NCI-H2107 treated with DMSO at 0.1 percent for 48 hours (cell line): ENCODE results near the gene NTHL1.

Source experiments
- DNase-seq: peaks from one replicate; lab custom pipeline; 2025; ENCODE audit not compliant: unreplicated experiment; lab: John Stamatoyannopoulos, UW

NTHL1 gene

GRCh38 chr16:2084895-2085625, 37.4 kb upstream of the NTHL1 start:
- no peak for DNase-seq

GRCh38 chr16:2083876-2084780, 36.5 kb upstream of the NTHL1 start:
- DNase-seq: no peak

DNA sequence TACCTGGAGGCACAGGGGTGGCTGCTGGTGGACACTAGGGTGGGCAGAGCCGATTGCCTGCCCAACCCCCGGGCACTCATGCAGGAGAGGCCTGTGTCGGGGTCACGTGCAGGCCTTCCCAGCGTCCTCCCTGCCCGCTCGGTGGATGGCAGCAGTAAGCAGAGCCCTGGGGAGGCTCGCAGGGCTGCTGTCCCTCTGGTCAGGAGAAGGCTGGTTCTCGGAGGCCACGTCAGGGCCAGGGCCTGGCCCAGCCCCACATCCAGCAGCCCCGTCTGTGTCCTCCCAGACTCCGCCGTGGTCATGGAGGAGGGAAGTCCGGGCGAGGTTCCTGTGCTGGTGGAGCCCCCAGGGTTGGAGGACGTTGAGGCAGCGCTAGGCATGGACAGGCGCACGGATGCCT, 35.8 kb upstream of the NTHL1 start:
- DNase-seq: no peak

GRCh38 chr16:2082983-2083364, 35.3 kb upstream of the NTHL1 start:
- no peak for DNase-seq

DNA sequence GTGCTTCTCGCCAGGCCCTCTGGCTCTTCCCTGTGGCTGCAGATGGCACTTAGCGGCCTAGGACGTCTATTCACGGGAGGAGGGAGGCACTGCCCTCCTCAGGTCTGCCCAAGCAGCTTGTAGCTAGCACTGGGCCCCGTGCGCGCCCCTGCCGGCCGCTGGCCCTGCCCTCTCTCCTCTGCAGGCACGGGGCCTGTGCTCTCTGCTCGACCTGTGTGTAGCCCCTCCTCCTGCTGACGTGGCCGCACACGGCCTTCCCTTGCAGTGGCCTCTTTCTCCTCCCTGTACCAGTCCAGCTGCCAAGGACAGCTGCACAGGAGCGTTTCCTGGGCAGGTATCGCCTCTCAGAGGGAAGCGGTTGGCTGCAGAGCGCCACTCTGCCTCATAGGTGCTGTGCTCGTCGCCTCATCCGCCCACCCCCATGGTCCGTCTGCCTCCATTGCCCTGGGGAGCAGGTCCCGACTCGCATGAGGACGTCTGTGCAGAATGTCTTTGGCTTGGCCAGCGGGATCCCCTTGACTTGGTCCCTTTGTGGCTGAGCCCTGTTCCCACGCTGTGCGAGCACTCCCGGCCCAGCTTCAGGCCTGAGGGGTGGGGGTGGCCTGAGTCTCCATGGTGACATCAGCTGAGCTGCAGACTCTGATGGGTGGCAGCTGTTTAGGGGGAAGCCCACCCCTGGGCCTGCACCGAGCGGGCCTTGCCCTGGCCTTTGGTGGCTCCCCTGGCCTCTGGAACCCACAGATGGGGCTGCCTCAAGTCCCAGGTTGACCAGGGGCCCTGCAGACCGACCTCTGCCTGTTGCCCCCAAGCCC, 34.7 kb upstream of the NTHL1 start:
- peak; percentile 94 for DNase-seq

DNA sequence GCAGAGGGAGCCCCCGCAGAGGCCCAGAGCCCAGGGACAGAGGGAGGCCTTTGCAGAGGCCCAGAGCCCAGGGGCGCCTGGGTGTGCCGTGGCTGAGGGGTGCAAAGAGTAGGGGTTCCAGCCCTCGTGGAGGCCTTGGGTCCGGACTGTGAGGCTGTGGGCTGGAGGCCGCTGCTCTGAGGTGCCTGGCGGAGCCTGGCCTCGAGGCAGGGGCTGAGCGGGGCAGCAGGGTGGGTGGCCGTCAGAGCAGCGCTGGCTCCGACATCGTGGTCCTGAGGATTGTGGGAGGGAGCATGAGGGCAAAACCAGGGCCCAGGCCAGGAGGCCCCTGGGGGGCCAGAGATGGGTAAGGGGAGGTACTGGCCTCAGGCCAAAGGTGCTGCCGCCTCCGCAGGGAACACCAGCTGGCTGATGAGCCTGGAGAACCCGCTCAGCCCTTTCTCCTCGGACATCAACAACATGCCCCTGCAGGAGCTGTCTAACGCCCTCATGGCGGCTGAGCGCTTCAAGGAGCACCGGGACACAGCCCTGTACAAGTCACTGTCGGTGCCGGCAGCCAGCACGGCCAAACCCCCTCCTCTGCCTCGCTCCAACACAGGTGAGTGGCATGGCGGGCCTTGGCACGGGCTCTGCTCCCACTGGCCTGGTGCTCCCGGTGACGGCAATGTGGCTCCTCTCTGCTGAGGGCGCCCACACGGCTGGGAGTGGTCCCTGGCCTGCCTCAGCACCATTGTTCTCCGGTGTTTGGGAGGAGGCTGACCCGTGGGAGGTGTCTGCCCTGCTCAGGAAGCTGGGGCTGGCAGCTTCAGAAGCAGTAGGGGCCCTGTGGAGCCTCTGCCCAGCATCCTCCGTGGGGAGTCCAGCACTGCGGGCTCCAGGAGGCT, 33.8 kb upstream of the NTHL1 start:
- DNase-seq: no peak

- DNase-seq: no peak
These were observed 32.4 kb upstream of the NTHL1 start for GRCh38 chr16:2079991-2080390.

- no peak for DNase-seq
These were observed 31.7 kb upstream of the NTHL1 start for GRCh38 chr16:2079311-2079800.

GRCh38 chr16:2078691-2079090, 31.1 kb upstream of the NTHL1 start:
- DNase-seq: no peak

- no peak for DNase-seq
These were observed 30.5 kb upstream of the NTHL1 start for GRCh38 chr16:2078096-2078495.

DNA sequence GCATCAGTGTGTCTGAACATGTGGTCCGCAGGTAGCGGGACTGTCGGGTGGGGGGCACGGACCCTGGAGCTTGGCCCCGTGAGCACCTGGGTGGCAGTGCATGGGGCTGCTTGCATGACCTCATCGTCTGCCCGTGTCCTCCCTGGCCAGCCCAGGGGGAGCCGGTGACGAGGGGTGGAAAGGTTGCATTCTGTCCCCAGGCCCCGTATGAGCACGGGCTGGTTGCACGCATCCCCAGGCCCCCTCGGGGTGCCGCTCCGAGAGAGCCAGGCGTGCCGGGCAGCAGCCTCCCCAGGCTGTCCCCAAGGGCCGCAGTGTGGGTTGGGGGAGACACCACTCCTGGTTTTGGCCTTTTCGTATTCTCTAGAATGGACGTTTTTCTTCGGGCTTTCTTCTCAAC, 30.1 kb upstream of the NTHL1 start:
- DNase-seq: no peak

DNA sequence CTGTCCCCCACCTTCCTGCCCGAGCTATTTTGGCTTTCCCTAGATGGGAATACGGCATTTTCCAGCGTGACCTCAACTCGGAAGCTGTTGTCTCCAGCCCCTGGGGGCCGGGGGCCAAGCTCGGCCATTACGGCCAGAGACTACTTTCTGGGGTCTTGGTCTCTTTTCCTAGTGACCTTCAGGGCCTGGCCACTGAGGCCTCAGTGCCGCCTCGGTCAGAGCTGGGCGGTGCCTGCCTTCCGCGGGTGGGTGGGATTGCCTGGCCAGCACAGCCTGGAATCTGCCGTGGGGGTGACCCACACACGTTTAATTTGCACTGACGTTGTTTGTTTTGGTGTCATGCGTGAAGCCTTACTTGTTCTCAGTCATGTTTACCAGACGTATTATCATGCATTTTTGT, 29.4 kb upstream of the NTHL1 start:
- no peak for DNase-seq

DNA sequence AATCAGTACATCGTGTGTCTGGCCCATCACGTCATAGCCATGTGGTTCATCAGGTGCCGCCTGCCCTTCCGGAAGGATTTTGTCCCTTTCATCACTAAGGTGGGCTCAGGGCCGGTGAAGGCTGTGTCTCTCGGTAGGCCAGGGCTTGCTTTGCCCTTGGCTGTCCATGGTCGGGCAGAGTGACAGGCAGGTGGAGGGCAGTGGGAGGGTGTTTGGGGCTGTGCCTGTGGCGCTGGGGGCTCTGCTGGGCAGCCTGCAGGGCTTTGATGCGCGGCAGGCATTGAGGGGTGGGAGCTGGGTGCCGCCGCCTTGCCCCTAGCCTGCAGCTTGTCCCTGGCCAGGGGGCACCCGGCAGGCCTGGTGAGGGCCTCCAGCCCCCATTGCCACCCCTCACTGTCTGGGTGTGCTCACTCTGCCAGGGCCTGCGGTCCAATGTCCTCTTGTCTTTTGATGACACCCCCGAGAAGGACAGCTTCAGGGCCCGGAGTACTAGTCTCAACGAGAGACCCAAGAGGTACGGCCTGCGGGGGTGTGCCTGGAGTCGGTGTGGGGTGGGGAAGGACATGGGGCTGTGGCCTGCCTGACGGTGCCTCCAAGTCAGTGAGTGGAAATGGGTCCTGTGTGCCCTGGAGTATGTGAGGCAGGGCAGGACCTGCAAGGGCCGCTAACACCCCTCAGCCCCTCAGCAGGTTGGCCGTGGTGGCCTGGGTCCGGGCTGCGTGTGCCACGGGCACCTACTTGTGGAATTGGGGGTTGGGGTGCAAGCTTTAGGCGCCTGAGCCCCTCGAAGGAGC, 28.6 kb upstream of the NTHL1 start:
- DNase-seq: no peak

DNA sequence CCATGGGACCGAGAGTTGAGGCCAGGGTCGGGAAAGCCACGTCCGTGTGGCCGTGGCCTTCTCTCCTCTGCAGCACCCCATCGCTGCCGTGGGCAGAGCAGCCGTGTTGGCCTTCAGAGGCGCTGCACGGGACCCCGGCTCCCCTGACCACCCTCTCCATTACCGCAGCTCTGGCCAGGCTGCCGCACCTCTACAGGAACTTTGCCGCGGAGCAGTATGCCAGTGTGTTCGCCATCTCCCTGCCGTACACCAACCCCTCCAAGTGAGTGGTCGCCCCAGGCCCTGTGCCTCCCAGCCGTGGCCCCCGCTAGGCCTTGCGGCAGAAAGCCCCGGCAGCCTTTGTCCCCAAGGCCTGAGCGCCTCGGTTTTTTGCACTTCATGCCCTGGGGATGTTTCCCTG, 28.0 kb upstream of the NTHL1 start:
- no peak for DNase-seq

GRCh38 chr16:2074071-2074470, 26.4 kb upstream of the NTHL1 start:
- no peak for DNase-seq

DNA sequence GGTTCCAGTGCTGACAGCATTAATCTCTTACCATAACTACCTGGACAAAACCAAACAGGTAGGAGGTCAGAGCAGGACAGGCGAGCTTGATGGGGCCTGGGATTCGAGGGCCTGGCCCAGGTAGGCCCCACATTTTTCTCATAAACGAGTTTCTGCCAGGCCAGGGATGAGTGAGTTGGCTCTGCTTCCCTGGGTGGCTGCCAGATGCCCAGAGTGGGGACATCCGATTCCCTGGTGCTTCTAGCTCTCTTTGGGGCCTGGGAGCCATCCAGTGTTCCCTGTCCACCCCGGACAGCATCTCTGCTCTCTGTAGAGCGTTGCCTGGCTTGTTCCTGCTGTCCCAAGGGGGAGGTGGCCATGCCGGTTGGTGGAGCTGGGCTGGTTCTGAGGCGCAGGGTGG, 25.3 kb upstream of the NTHL1 start:
- no peak for DNase-seq

DNA sequence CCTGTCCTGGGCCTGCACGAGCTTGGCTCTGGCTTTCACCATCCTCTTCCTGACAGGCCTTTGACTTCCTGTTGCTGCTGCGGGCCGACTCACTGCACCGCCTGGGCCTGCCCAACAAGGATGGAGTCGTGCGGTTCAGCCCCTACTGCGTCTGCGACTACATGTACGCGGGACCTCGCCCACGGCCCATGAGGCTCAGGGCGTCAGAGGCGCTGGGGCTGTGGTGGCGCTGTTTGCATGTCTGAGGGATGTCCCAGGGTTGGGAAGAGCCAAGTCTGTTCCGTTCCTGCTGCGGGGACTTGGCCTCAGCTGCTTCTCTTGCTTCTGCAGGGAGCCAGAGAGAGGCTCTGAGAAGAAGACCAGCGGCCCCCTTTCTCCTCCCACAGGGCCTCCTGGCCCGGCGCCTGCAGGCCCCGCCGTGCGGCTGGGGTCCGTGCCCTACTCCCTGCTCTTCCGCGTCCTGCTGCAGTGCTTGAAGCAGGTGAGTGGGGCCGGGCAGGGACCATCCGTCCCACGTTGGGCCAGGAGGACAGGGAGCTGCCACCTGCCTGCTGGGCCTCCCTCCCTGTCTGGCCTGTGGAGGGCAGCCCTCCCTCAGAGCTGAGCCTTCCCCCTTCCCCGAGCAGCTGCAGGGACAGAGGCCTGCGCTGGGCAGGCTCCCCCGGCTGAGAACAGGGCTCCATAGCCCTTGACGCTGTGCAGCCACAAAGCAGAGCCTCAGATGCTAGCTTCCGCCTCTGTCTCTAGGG, 24.0 kb upstream of the NTHL1 start:
- DNase-seq: no peak

DNA sequence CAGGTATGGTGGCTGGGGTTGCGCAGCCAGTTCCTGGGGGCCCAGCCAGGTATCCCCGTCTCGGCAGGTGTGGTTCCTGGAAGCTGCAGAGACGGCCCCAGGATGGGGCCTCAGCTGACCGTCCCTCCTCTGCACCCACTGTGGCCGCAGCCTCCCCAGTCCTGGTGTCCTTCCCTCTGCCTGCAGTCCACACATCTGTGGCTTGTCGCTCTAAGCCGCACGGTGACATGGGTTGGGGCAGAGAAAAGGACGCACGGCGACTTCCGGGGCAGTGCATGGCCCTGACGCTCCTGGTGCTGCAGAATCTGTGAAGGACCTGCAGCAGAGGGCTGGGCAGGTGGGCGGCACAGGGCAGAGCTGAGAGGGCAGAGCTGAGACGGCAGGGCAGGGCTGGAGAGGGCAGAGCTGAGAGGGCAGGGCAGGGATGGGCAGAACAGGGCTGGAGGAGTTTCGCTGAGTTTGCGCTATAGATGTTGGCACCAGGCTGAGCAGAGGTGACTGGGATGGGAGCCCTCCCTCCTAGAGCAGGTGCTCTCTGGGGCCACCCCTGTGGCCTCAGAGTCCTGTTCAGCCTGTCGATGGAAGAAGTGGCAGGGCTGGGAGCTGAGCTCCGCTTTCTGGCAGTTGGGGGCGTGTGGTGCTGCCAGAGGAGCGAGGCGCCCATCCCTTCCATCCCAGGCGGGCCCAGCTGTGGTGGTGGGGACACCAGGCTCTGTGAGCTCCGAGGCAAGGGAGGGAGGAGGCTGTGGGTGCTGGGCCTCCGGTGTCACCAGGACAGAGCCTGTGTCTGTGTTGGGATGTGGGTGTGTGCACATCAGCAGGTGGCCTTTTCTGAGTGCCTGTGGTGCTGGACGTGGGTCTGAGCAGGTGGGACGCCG, 23.2 kb upstream of the NTHL1 start:
- DNase-seq: no peak
